ENCODE measurements around the gene MBLAC2. TPM values are rescaled to one million over a fixed set of nuclear protein-coding genes. Genes with fewer than 3 reads are reported as not detected.

MBLAC2 gene
- total RNA-seq, 1 donor from 2014 or later, result 7.3 TPM

- Mint-ChIP-seq H3K4me3 (peak overlapping the region; percentile 98), H3K27me3 (no peaks in the 10 kb centered on the region), H3K9me3 (no peaks in the 10 kb centered on the region), H3K27ac (peak overlapping the region; percentile 93), H3K36me3 (ENCODE audit: low read depth) (peaks cover 11% of the 10 kb centered on the region), H3K4me1 (peaks cover 27% of the 10 kb centered on the region)
- TF ChIP-seq, protein P1, sequence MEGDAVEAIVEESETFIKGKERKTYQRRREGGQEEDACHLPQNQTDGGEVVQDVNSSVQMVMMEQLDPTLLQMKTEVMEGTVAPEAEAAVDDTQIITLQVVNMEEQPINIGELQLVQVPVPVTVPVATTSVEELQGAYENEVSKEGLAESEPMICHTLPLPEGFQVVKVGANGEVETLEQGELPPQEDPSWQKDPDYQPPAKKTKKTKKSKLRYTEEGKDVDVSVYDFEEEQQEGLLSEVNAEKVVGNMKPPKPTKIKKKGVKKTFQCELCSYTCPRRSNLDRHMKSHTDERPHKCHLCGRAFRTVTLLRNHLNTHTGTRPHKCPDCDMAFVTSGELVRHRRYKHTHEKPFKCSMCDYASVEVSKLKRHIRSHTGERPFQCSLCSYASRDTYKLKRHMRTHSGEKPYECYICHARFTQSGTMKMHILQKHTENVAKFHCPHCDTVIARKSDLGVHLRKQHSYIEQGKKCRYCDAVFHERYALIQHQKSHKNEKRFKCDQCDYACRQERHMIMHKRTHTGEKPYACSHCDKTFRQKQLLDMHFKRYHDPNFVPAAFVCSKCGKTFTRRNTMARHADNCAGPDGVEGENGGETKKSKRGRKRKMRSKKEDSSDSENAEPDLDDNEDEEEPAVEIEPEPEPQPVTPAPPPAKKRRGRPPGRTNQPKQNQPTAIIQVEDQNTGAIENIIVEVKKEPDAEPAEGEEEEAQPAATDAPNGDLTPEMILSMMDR (IDR thresholded peaks at IDR 0.05), result no peak
- intact Hi-C loops (cut with micrococcal nuclease), result loop anchor here (1.0 to 5.0 kb wide), 6 partner anchors 34 to 1586 kb away; partner anchors contain the start of genes ARRDC3, CETN3 and LYSMD3
- ChIA-PET POLR2A (interaction anchor here (1.0 to 1.6 kb wide), 5 partner anchors 8 to 910 kb away, joined by 4 to 48 read pairs (median 5); partner anchors contain the start of genes ARRDC3 and CETN3), CTCF (interaction anchor here (0.6 to 1.1 kb wide), 3 partner anchors 8 to 73 kb away, joined by 3 to 7 read pairs (median 3); partner anchors contain the start of gene LYSMD3)
- ATAC-seq (ENCODE audit: low read depth) (no peak), DNase-seq (no peak)
Measured at GRCh38 chr5:90473396-90474234, 956 bp downstream of the MBLAC2 start.

GRCh38 chr5:90472783-90473395 lies 1.7 kb downstream of the MBLAC2 start:
- ChIA-PET POLR2A (interaction anchor here (0.6 kb wide), 1 partner anchor 178 kb away, joined by 3 read pairs; no protein-coding TSS in a partner anchor), CTCF (interaction anchor here (0.6 to 1.1 kb wide), 2 partner anchors 56 to 74 kb away, joined by 3 to 7 read pairs; partner anchors contain the start of gene LYSMD3)
- H3K9me3 Mint-ChIP-seq, result peaks cover 2% of the 10 kb centered on the region
- ATAC-seq (ENCODE audit: low read depth), result no peak
- peak overlapping the region; percentile 98 for H3K4me3 Mint-ChIP-seq
- H3K27ac Mint-ChIP-seq, result peak overlapping the region; percentile 93
- peaks cover 27% of the 10 kb centered on the region for H3K4me1 Mint-ChIP-seq
- H3K27me3 Mint-ChIP-seq, result no peaks in the 10 kb centered on the region
- peaks cover 18% of the 10 kb centered on the region for H3K36me3 Mint-ChIP-seq (ENCODE audit: low read depth)
- DNase-seq, result no peak
- TF ChIP-seq, protein P1 (IDR thresholded peaks at IDR 0.05), result no peak
- intact Hi-C loops (cut with micrococcal nuclease), result loop anchor here (5.0 kb wide), 2 partner anchors 839 to 1586 kb away; no protein-coding TSS in a partner anchor

DNA sequence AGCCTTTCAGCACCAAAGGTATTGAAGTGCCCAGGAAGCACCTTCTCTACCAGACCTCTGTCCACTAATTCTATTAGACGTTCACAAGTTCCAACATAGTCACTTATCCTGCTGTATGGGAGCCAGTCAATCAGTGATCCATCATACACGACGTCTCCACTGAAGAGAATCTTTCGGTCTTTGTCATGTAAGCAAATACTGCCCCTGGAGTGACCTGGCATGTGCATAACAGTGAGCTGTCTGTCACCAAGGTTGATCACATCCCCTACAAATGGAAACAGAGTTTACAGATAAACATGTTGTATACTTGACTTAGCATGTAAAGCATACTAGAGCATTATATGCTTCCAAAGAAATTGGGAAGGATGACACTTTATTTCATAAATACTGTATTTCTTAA lies 13.3 kb downstream of the MBLAC2 start:
- H3K4me3 Mint-ChIP-seq, result no peak overlapping the region
- TF ChIP-seq, protein P1 (IDR thresholded peaks at IDR 0.05), result no peak
- no peaks in the 10 kb centered on the region for H3K4me1 Mint-ChIP-seq
- ChIA-PET CTCF (no interaction called here), POLR2A (no interaction called here)
- no peaks in the 10 kb centered on the region for H3K27me3 Mint-ChIP-seq
- no peaks in the 10 kb centered on the region for H3K9me3 Mint-ChIP-seq
- peaks cover 13% of the 10 kb centered on the region for H3K36me3 Mint-ChIP-seq (ENCODE audit: low read depth)
- no peak overlapping the region for H3K27ac Mint-ChIP-seq
- ATAC-seq (ENCODE audit: low read depth) (no peak), DNase-seq (no peak)
- intact Hi-C loops (cut with micrococcal nuclease), result no loop called here

GRCh38 chr5:90446961-90447360 lies 27.6 kb downstream of the MBLAC2 start:
- ChIA-PET POLR2A (no interaction called here), CTCF (interaction anchor here (0.7 kb wide), 1 partner anchor 59 kb away, joined by 3 read pairs; no protein-coding TSS in a partner anchor)
- Mint-ChIP-seq H3K27ac (no peak overlapping the region), H3K4me1 (no peaks in the 10 kb centered on the region), H3K27me3 (no peaks in the 10 kb centered on the region), H3K4me3 (no peak overlapping the region), H3K9me3 (no peaks in the 10 kb centered on the region), H3K36me3 (ENCODE audit: low read depth) (no peaks in the 10 kb centered on the region)
- intact Hi-C loops (cut with micrococcal nuclease), result no loop called here
- DNase-seq (no peak), ATAC-seq (ENCODE audit: low read depth) (no peak)
- TF ChIP-seq, protein P1 (IDR thresholded peaks at IDR 0.05), result no peak

DNA sequence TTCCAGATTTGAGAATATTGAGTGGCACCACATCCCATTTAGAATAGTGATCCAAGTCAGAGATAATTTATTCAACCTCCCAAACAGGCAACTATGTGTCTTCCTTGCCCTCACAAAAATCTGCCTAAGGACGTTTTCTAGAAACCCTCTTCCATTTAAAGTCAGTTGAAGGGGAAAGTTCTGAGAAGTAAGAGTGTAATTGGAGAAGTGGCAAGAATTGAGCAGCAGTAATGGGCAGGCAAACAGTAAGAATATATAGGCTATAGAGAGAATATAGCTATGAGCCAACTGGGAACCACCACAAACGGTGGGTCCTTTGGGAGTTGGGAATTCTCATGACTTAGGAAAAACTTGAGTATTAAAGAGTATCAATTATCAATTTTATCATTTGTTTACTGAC lies 33.9 kb downstream of the MBLAC2 start:
- Mint-ChIP-seq H3K27me3 (peaks cover 2% of the 10 kb centered on the region), H3K36me3 (ENCODE audit: low read depth) (no peaks in the 10 kb centered on the region), H3K27ac (no peak overlapping the region), H3K9me3 (no peaks in the 10 kb centered on the region), H3K4me3 (no peak overlapping the region), H3K4me1 (peaks cover 3% of the 10 kb centered on the region)
- intact Hi-C loops (cut with micrococcal nuclease), result no loop called here
- ATAC-seq (ENCODE audit: low read depth) (no peak), DNase-seq (no peak)
- POLR2A ChIA-PET, result no interaction called here
- CTCF ChIA-PET, result interaction anchor here (1.0 to 4.7 kb wide), 5 partner anchors 20 to 344 kb away, joined by 3 to 44 read pairs (median 3); partner anchors contain the start of gene LYSMD3
- TF ChIP-seq, protein P1 (IDR thresholded peaks at IDR 0.05), result no peak
